T47D (cell line): Measurements from ENCODE around the gene ERC1.

Experiments used
- DNase-seq, 2 experiments: peaks; one replicate each; pipeline versions ENCODE4 v3.0.0 to v3.0.0-alpha.2; 2011 to 2012; ENCODE audit warnings: low read depth in 1 of 2, low spot score in 1 of 2
- JUND ChIP-seq: IDR thresholded peaks from 2 replicates; pipeline ENCODE4 v1.6.1; 2012; ENCODE audit warnings: low read depth
- in situ Hi-C: cut with HindIII; loops from 2 replicates; pipeline ENCODE4 v1.10.0; 2016; ENCODE audit warnings: low sequenced_read_pairs, low pct_unique_long_range_greater_than_20kb

Gene ERC1

DNA sequence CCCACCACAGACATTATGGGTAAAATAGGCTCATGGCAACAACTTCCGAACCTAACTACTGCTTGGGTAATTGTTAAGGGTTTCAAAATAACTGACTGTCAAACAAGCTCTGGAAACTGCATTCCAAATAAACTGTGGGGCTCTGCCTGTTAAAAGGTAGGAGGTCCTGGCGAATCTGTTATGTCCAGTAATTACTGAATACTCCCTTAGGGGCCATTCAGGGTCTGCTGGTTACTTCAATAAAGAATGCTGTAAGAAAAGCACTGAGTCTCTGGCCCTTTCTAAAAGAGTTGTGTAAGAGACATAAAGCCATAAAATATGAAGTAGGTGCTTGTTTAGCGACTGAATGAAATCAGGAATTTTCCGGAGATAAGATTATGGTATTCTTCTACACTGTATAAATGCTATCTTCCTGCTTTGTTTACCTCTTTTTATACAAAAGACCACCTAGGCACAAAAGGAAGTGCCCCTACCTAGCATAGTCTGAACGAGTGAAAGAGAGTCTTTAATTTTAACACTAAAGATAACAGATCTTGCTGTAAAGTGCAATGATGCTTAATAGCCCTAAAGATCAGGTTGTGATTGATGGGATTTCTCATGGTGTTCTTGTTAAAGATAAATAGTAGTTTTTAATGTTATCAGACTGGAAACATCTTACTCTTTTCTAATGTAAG lies 475.6 kb downstream of the ERC1 start:
- DNase-seq = no peak
- TF ChIP-seq JUND = no peak
- in situ Hi-C loops = no loop called here

GRCh38 chr12:1467710-1468109 lies 476.7 kb downstream of the ERC1 start:
- TF ChIP-seq JUND = no peak
- DNase-seq = no peak
- in situ Hi-C loops = no loop called here

GRCh38 chr12:1469070-1469469 lies 478.0 kb downstream of the ERC1 start:
- in situ Hi-C loops = no loop called here
- no peak for DNase-seq
- no peak for TF ChIP-seq JUND

DNA sequence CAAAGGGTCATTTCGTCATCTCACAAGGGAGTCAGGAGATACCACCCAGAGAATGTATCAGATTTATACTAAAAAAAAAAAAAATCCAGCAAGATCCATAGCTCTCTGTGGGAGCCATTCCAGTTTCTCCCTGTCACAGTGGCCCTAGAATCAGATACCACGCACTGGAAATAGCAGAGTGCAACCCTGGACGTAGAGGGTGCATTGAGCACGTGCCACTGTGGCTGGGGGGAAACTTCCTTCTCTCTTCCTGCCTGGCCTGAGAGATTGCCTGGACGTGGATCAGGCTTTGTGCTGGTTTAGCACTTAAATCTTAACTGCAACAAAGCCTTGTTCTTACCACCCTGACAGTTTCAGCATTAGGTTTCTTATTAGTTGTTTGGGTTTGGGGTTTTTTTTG lies 479.0 kb downstream of the ERC1 start:
- no peak for TF ChIP-seq JUND
- DNase-seq = no peak
- in situ Hi-C loops = no loop called here

DNA sequence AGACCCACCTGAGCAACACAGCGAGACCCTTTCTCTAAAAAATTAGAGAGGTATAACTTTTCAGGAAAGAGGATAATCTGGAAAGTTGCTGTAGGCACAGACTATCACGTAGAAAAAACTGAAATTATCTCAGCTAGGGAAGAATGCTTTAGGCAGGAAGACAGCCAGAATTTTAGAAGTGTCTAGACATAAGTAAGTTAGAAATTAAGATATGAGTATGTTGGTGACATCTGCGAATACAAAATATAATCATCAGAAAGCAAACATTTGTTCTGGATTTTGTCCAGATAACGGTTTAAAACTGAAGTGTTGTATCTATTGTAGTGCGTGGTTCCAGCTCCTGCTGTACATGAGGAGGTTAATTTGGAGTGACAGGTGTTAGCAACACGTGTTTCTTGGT lies 480.2 kb downstream of the ERC1 start:
- in situ Hi-C loops = no loop called here
- no peak for DNase-seq
- no peak for TF ChIP-seq JUND

GRCh38 chr12:1473418-1473817 lies 482.4 kb downstream of the ERC1 start:
- no peak for TF ChIP-seq JUND
- in situ Hi-C loops = no loop called here
- DNase-seq = no peak

GRCh38 chr12:1474041-1474573 lies 483.1 kb downstream of the ERC1 start:
- no peak for DNase-seq
- in situ Hi-C loops = no loop called here
- no peak for TF ChIP-seq JUND

- no peak for TF ChIP-seq JUND
- in situ Hi-C loops = no loop called here
- no peak for DNase-seq
These were observed 483.6 kb downstream of the ERC1 start for GRCh38 chr12:1474574-1475153.

- in situ Hi-C loops = no loop called here
- no peak for DNase-seq
- TF ChIP-seq JUND = no peak
These were observed 488.6 kb downstream of the ERC1 start for GRCh38 chr12:1479645-1480044.

- DNase-seq = no peak
- in situ Hi-C loops = no loop called here
- TF ChIP-seq JUND = no peak
These were observed 490.3 kb downstream of the ERC1 start for GRCh38 chr12:1481326-1481725.

DNA sequence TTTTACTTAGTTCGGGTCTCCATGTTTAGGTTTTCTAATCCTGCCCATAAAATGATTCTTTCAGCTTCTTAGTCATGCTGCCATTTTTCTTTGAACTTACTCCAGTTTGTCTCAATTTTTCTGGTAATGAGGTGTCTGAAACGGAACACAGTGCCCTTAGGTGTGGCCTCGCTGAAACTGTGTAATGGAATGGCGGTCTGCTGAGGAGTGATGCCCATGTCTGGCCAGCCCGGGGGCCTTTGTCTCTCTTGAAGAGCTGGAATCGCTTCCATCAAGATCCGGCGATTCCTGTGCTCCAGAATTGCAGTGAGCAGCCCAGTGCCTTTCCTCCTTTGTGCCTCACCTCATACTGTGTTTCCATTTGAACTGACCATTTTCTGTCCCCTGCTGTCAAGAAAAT lies 490.9 kb downstream of the ERC1 start:
- TF ChIP-seq JUND = no peak
- in situ Hi-C loops = no loop called here
- no peak for DNase-seq

DNA sequence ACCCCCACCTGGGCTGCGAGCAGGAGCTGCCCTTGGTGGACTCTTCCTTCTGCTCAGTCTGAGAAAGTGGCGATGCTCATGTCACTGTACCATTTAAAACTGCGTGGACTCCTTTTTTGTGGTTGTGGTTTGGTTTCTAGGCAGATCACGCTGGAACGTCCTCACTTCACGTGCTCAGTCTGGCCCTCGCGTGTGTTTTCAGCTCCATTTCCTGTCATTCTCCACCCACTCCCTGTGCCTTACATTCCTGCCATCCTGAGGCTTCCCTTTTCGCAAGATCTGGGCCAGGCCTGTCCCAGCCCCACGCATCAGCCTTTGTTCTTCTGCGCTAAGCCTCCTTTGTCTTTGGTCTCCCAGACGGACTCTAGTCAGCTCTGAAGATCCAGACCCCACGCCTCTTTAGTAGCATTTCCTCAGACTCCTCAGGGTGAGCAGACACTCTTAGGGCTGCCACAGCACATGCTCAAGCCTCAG lies 497.9 kb downstream of the ERC1 start:
- in situ Hi-C loops = no loop called here
- DNase-seq = no peak
- TF ChIP-seq JUND = no peak

- TF ChIP-seq JUND = no peak
- no peak for DNase-seq
- in situ Hi-C loops = no loop called here
These were observed 501.1 kb downstream of the ERC1 start for GRCh38 chr12:1491983-1492697.
